Endothelial cell of umbilical vein (primary cell): ENCODE measurements around the gene CTDSPL. TPM values are rescaled to one million over a fixed set of nuclear protein-coding genes. Genes with fewer than 3 reads are reported as not detected.

Experiments used
- BruUV-seq: library from RNA; stranded (reverse); fragments of 400-500 nt; replicated peaks from 2 replicates; lab custom pipeline; 2021; lab: Mats Ljungman, UMichigan
- CTCF ChIA-PET: fragments of 300-600, 350-600 bp; sonication (Branson Sonifier 250); formaldehyde crosslinking; loops from one replicate; lab custom pipeline; 2021; ENCODE audit warnings: antibody characterized with exemption, inconsistent platforms; lab: Charles Lee
- POLR2A ChIA-PET: fragments of 300-600, 350-600 bp; sonication (Branson Sonifier 250); formaldehyde crosslinking; loops from one replicate; lab custom pipeline; 2021; ENCODE audit warnings: antibody characterized with exemption, inconsistent platforms; lab: Charles Lee
- DNase-seq: peaks from one replicate; pipeline ENCODE4 v3.0.0-alpha.2; 2011; ENCODE audit warnings: low read depth, low spot score
- FAIRE-seq: peaks from 2 replicates; lab custom pipeline; 2011; peaks lifted over from hg19 to GRCh38; lab: Jason Lieb, UNC
- H2AFZ ChIP-seq: 2 replicates; pipeline ENCODE4 v1.6.0; 2012; ENCODE audit warnings: low read depth, low read length, control low read depth, inconsistent platforms
- H3K27ac ChIP-seq: 2 replicates; pipeline ENCODE4 v1.5.1; 2011; ENCODE audit warnings: low read depth, mild to moderate bottlenecking, control low read depth, low read length, moderate library complexity; ENCODE audit not compliant: insufficient read depth
- H3K27me3 ChIP-seq, 2 experiments: 2 replicates each; pipeline versions ENCODE4 v1.6.0 to v1.6.1; 2011; ENCODE audit warnings: low read length in 2 of 2, mixed read lengths in 1 of 2; ENCODE audit not compliant: control insufficient read depth in 2 of 2, insufficient read depth in 2 of 2
- H3K36me3 ChIP-seq, 2 experiments: 2 replicates in 1 of 2; 3 replicates in 1 of 2; pipeline ENCODE4 v1.5.1; 2011; ENCODE audit warnings: low read length in 2 of 2, mild to moderate bottlenecking in 1 of 2, moderate library complexity in 1 of 2; ENCODE audit not compliant: control insufficient read depth in 2 of 2, insufficient read depth in 2 of 2; ENCODE audit errors: extremely low read depth in 1 of 2
- H3K4me1 ChIP-seq: 3 replicates; pipeline ENCODE4 v1.5.1; 2011; ENCODE audit warnings: mild to moderate bottlenecking, low read length; ENCODE audit not compliant: control insufficient read depth, insufficient read depth; ENCODE audit errors: extremely low read depth
- H3K4me2 ChIP-seq: 2 replicates; pipeline ENCODE4 v1.6.1; 2011; ENCODE audit warnings: low read length, control low read depth, mixed read lengths; ENCODE audit not compliant: insufficient read depth
- H3K4me3 ChIP-seq, 3 experiments: fragments of 200-600 bp in 1 of 3; sonication (generic), shearing (Covaris generic) in 1 of 3; replicated peaks in 1 of 3; 2 replicates each; pipeline ENCODE4 v1.5.1; 2011 to 2016; ENCODE audit warnings: control low read depth in 3 of 3, low read length in 3 of 3, mild to moderate bottlenecking in 2 of 3, inconsistent platforms in 1 of 3, low read depth in 1 of 3, moderate library complexity in 1 of 3; ENCODE audit not compliant: insufficient read depth in 1 of 3
- H3K79me2 ChIP-seq: 2 replicates; pipeline ENCODE4 v1.6.0; 2012; ENCODE audit warnings: low read length, inconsistent platforms; ENCODE audit not compliant: control insufficient read depth, insufficient read depth
- H3K9ac ChIP-seq: replicated peaks from 2 replicates; pipeline ENCODE3; 2011; ENCODE audit warnings: low read length, control low read depth; ENCODE audit not compliant: insufficient read depth; ENCODE audit errors: extremely low read depth
- H3K9me1 ChIP-seq: replicated peaks from 3 replicates; pipeline ENCODE4 v1.6.0; 2011; ENCODE audit warnings: mild to moderate bottlenecking, low read length; ENCODE audit not compliant: control insufficient read depth, insufficient read depth; ENCODE audit errors: extremely low read depth
- H3K9me3 ChIP-seq: replicated peaks from 2 replicates; pipeline ENCODE4 v1.5.1; 2012; ENCODE audit warnings: low read length, inconsistent platforms; ENCODE audit not compliant: control insufficient read depth, insufficient read depth
- H4K20me1 ChIP-seq: replicated peaks from 2 replicates; pipeline ENCODE3; 2011; ENCODE audit warnings: mild to moderate bottlenecking, low read length; ENCODE audit not compliant: control insufficient read depth, insufficient read depth; ENCODE audit errors: extremely low read depth
- CTCF ChIP-seq, 2 donors: IDR thresholded peaks; 1 replicate in 1 of 2; 2 replicates in 1 of 2; pipeline ENCODE4 v1.5.1; 2011; ENCODE audit warnings: low read length in 2 of 2, mild to moderate bottlenecking in 2 of 2, moderate library complexity in 2 of 2, control low read depth in 1 of 2, inconsistent platforms in 1 of 2, low read depth in 1 of 2; ENCODE audit not compliant: insufficient read depth in 1 of 2; ENCODE audit errors: extremely low read depth in 1 of 2
- EZH2 ChIP-seq: IDR thresholded peaks from 2 replicates; pipeline ENCODE4 v1.6.1; 2012; ENCODE audit warnings: borderline replicate concordance, low read depth, mild to moderate bottlenecking, moderate library complexity, low read length, inconsistent platforms; ENCODE audit not compliant: severe bottlenecking
- FOS ChIP-seq: IDR thresholded peaks from 2 replicates; pipeline ENCODE4 v1.6.1; 2011; ENCODE audit warnings: mild to moderate bottlenecking, low read length, moderate library complexity, borderline replicate concordance; ENCODE audit not compliant: insufficient read depth
- GATA2 ChIP-seq: IDR thresholded peaks from 2 replicates; pipeline ENCODE4 v1.7.0; 2011; ENCODE audit warnings: low read depth, mild to moderate bottlenecking, moderate library complexity, mixed read lengths, low read length; ENCODE audit not compliant: insufficient read length, insufficient read depth
- JUN ChIP-seq: IDR thresholded peaks from 2 replicates; pipeline ENCODE4 v1.6.1; 2011; ENCODE audit warnings: borderline replicate concordance, low read depth; ENCODE audit not compliant: insufficient read length, insufficient read depth
- MAX ChIP-seq: IDR thresholded peaks from 2 replicates; pipeline ENCODE4 v1.6.1; 2011; ENCODE audit not compliant: insufficient read depth, insufficient read length
- MYC ChIP-seq: IDR thresholded peaks from one replicate; pipeline ENCODE4 v1.6.1; 2011; ENCODE audit warnings: mild to moderate bottlenecking, low read depth, low read length
- POLR2A ChIP-seq: IDR thresholded peaks from 2 replicates; pipeline ENCODE4 v1.6.1; 2012; ENCODE audit warnings: low read depth, mild to moderate bottlenecking, control low read depth, low read length
- dilution Hi-C: fragments of 300-500 bp; cut with MboI; formaldehyde crosslinking; loops from one replicate; pipeline ENCODE4 v1.15.0; 2019; ENCODE audit warnings: low sequenced_read_pairs; ENCODE audit not compliant: extremely low pct_ligation_motif_present
- intact Hi-C: fragments of 100-400 bp; cut with micrococcal nuclease; formaldehyde crosslinking; loops from one replicate; pipeline ENCODE4 v1.10.0; 2022
- polyA plus RNA-seq, 4 experiments: library from polyadenylated mRNA; depleted of rRNA in 3 of 4; stranded (reverse) in 3 of 4; unstranded in 1 of 4; fragments of >200 nt; gene quantifications; 2 replicates each; pipeline versions ENCODE4 v1.2.1 to v1.2.3, GENCODE V29; 2011 to 2012; ENCODE audit warnings: missing spikeins in 1 of 4
- total RNA-seq: library from RNA; stranded (reverse); gene quantifications from 2 replicates; pipeline ENCODE4 v1.2.3, GENCODE V29; 2021

Gene CTDSPL
- total and polyA plus RNA-seq, 2 donors (not counting 3 experiments of a cell fraction or from before 2014, with no cell fraction given) = 30.1 to 43.2 TPM

- DNase-seq (no peak), FAIRE-seq (no peak)
- Histone ChIP-seq H3K27ac (no peak overlapping the region), H3K36me3 (peaks cover 0 to 11% of the 10 kb centered on the region in 2 experiments), H3K27me3 (no peaks in the 10 kb centered on the region), H3K4me2 (no peak overlapping the region), H3K9me1 (no peaks in the 10 kb centered on the region), H3K9me3 (no peaks in the 10 kb centered on the region), H2AFZ (no peak overlapping the region), H4K20me1 (no peaks in the 10 kb centered on the region), H3K4me3 (no peak overlapping the region), H3K4me1 (no peaks in the 10 kb centered on the region), H3K79me2 (no peaks in the 10 kb centered on the region), H3K9ac (no peak overlapping the region)
- TF ChIP-seq MAX (no peak), EZH2 (no peak), MYC (no peak), FOS (no peak), JUN (no peak), GATA2 (no peak), CTCF (IDR thresholded peaks at IDR 0.05; ENCODE audit: extremely low read depth in 1 of 2, insufficient read depth in 1 of 2, low read depth in 1 of 2, low read length in 2 of 2) (no peak), POLR2A (no peak)
- dilution Hi-C loops (no loop called here), intact Hi-C loops (no loop called here)
- CTCF ChIA-PET = interaction anchor here (1.0 to 6.9 kb wide), 2 partner anchors 13 to 125 kb away, joined by 3 to 53 read pairs; no protein-coding TSS in a partner anchor
- BruUV-seq = no TSS peak
- POLR2A ChIA-PET = no interaction called here
Measured at GRCh38 chr3:37981348-37981664, 119.6 kb downstream of the CTDSPL start.
